ENCODE data around the gene TRMT2A.

The TRMT2A gene

GRCh38 chr22:20108757-20109230, 8.2 kb downstream of the TRMT2A start:
- no peak for DNase-seq (ENCODE audit: low read depth)
- H3K4me3 ChIP-seq (ENCODE audit: low read depth, low read length), result no peak overlapping the region
- no peak for TF ChIP-seq CTCF (IDR thresholded peaks at IDR 0.05; ENCODE audit: control insufficient read depth, extremely low read depth, insufficient read depth)

- DNase-seq (ENCODE audit: low read depth), result no peak
- no peak overlapping the region for H3K4me3 ChIP-seq (ENCODE audit: low read depth, low read length)
- TF ChIP-seq CTCF (IDR thresholded peaks at IDR 0.05; ENCODE audit: control insufficient read depth, extremely low read depth, insufficient read depth), result no peak
These were observed 8.9 kb downstream of the TRMT2A start for GRCh38 chr22:20107951-20108756.

GRCh38 chr22:20107471-20107901, 9.5 kb downstream of the TRMT2A start:
- no peak for TF ChIP-seq CTCF (IDR thresholded peaks at IDR 0.05; ENCODE audit: control insufficient read depth, extremely low read depth, insufficient read depth)
- H3K4me3 ChIP-seq (ENCODE audit: low read depth, low read length), result no peak overlapping the region
- DNase-seq (ENCODE audit: low read depth), result no peak

GRCh38 chr22:20106849-20107237, 10.2 kb downstream of the TRMT2A start:
- TF ChIP-seq CTCF (IDR thresholded peaks at IDR 0.05; ENCODE audit: control insufficient read depth, extremely low read depth, insufficient read depth), result no peak
- DNase-seq (ENCODE audit: low read depth), result no peak

GRCh38 chr22:20106205-20106848, 10.7 kb downstream of the TRMT2A start:
- no peak overlapping the region for H3K4me3 ChIP-seq (ENCODE audit: low read depth, low read length)
- DNase-seq (ENCODE audit: low read depth), result no peak
- TF ChIP-seq CTCF (IDR thresholded peaks at IDR 0.05; ENCODE audit: control insufficient read depth, extremely low read depth, insufficient read depth), result no peak

More at GRCh38 chr22:20106849-20107237, 10.2 kb downstream of the TRMT2A start:
- H3K4me3 ChIP-seq (ENCODE audit: low read depth, low read length), result no peak overlapping the region

- DNase-seq (ENCODE audit: low read depth), result no peak
- H3K4me3 ChIP-seq (ENCODE audit: low read depth, low read length), result no peak overlapping the region
- TF ChIP-seq CTCF (IDR thresholded peaks at IDR 0.05; ENCODE audit: control insufficient read depth, extremely low read depth, insufficient read depth), result no peak
These were observed 11.4 kb downstream of the TRMT2A start for GRCh38 chr22:20105456-20106204.

Data from LNCaP clone FGC (cell line).